VCaP (cell line): Measurements from ENCODE around the gene AHCTF1.

ENCODE experiments used
- H3K27ac ChIP-seq: fragments of 450-650 bp; 2 replicates; pipeline ENCODE4 v1.5.1; 2017
- CTCF ChIP-seq: fragments of 450-650 bp; conservative IDR thresholded peaks from 2 replicates; pipeline ENCODE4 v1.5.1; 2017; ENCODE audit warnings: mild to moderate bottlenecking, moderate library complexity

Gene AHCTF1

GRCh38 chr1:246790833-246791232 lies 140.9 kb downstream of the AHCTF1 start:
- no peak for TF ChIP-seq CTCF
- H3K27ac ChIP-seq: no peak overlapping the region

GRCh38 chr1:246790364-246790763 lies 141.4 kb downstream of the AHCTF1 start:
- no peak for TF ChIP-seq CTCF
- H3K27ac ChIP-seq: no peak overlapping the region

- no peak for TF ChIP-seq CTCF
- H3K27ac ChIP-seq: no peak overlapping the region
Measured at GRCh38 chr1:246789454-246790339, 142.1 kb downstream of the AHCTF1 start.
